ENCODE measurements around the gene RTN1. TPM values are rescaled to one million over a fixed set of nuclear protein-coding genes. Genes with fewer than 3 reads are reported as not detected.

The RTN1 gene
- total RNA-seq, 2 donors from 2014 or later, result not detected

DNA sequence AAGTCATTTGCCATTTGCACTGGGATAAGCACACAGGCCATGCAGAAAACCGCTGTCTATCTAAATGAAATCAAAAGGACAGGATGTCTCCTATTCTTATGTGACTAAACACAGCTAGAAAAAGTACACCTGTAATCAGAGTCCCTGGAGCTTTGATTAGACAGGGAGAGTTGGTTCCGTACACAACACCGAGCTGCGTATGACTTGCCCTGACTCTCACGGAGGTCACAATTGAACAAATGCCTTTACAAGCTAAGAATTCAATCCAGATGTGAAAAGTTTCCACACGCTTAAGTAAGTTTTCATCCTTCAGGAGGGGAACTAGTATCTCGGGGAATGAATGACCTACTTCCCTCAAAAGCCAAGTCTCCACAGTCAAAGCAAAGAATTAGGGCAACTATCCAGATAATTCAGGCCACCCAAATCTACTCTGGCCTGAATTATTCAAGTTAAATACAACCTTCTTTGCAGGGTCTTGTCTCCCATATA is 67.5 kb downstream of the RTN1 start:
- Mint-ChIP-seq H3K27ac (no peak overlapping the region), H3K4me3 (no peak overlapping the region), H3K4me1 (ENCODE audit: low read depth in 2 of 2) (no peaks in the 10 kb centered on the region), H3K27me3 (peaks cover 3 to 7% of the 10 kb centered on the region in 2 donors), H3K9me3 (no peaks in the 10 kb centered on the region), H3K36me3 (no peaks in the 10 kb centered on the region)
- ATAC-seq (no peak), DNase-seq (ENCODE audit: low spot score) (no peak)

DNA sequence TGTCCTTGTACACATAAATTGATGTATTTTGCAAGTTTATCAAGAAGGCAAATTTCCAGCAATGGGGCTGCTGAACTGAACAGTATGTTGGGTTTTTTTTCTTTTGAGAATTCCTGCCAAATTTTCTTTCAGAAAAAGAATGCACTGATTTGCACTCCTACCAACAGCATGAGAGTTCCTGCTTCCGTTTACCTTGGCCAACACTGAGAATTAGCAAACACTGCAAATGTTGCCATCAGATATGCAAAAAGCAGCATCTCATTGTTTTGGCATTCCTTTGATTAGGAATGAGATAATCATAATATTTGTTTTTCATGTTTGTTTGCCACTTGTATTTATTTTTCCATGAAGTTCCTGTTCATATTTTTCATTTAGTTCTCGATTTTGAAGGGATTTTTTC is 82.4 kb downstream of the RTN1 start:
- no peak overlapping the region for H3K27ac Mint-ChIP-seq
- H3K4me1 Mint-ChIP-seq (ENCODE audit: low read depth in 2 of 2), result no peaks in the 10 kb centered on the region
- no peaks in the 10 kb centered on the region for H3K36me3 Mint-ChIP-seq
- H3K9me3 Mint-ChIP-seq, result no peaks in the 10 kb centered on the region
- DNase-seq (ENCODE audit: low spot score) (no peak), ATAC-seq (no peak)
- H3K4me3 Mint-ChIP-seq, result no peak overlapping the region
- H3K27me3 Mint-ChIP-seq, result peaks cover 1 to 13% of the 10 kb centered on the region in 2 donors

DNA sequence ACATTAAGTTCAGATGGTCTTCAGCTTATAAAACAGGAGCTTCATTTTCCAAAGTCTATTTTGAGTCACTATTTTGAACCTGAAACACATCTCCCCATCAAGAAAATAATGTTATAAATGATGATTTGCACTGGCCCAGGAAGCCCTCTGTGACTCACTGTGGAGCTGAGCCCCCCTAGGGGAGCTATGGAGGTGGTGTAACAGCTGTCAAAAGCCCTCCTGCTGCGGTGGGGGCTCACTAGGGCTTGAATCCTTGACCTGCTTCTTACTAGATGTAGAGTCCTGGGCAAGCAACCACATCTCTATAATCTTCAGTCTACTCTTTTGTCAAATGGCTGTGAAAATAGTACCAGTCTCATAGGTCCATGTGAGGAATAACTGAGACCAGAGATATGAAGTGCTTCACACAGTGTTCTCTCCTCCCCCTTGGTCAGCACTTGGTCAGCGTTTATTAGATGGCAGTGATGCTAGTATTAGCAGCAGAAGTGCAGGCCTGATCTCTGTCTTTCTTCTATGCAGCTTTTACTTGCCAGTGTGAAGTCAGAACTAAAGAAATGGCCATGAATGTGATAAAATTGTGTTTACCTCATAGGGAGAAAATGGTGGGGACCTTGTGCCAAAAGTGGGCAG is 83.4 kb downstream of the RTN1 start:
- DNase-seq (ENCODE audit: low spot score) (no peak), ATAC-seq (no peak)
- H3K27ac Mint-ChIP-seq, result no peak overlapping the region
- no peak overlapping the region for H3K4me3 Mint-ChIP-seq
- H3K4me1 Mint-ChIP-seq (ENCODE audit: low read depth in 2 of 2), result no peaks in the 10 kb centered on the region
- peaks cover 6 to 13% of the 10 kb centered on the region in 2 donors for H3K27me3 Mint-ChIP-seq
- H3K36me3 Mint-ChIP-seq, result no peaks in the 10 kb centered on the region
- no peaks in the 10 kb centered on the region for H3K9me3 Mint-ChIP-seq

DNA sequence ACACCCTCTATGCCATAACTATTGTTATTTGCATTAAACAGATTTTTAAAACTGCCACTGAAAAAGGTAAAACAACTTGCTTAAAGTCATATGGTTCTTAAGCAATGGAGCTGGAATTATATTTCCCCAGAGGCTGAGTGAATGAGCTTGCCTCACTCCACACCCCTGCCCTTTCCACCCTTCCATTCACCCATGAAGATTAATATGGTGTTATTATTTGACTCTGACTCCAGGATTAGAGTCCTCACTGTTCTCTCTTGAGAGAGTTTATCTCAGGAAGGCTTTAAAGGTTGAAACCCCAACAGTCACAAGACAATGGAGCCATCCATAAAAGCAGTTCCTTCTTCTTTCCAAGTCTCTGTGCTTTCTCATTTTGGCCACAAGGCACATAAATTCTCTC is 84.9 kb downstream of the RTN1 start:
- no peak for DNase-seq (ENCODE audit: low spot score)
- Mint-ChIP-seq H3K4me3 (no peak overlapping the region), H3K4me1 (ENCODE audit: low read depth in 2 of 2) (no peaks in the 10 kb centered on the region), H3K27me3 (peaks cover under 1 to 6% of the 10 kb centered on the region in 2 donors), H3K36me3 (no peaks in the 10 kb centered on the region), H3K27ac (no peak overlapping the region), H3K9me3 (no peaks in the 10 kb centered on the region)
- no peak for ATAC-seq

DNA sequence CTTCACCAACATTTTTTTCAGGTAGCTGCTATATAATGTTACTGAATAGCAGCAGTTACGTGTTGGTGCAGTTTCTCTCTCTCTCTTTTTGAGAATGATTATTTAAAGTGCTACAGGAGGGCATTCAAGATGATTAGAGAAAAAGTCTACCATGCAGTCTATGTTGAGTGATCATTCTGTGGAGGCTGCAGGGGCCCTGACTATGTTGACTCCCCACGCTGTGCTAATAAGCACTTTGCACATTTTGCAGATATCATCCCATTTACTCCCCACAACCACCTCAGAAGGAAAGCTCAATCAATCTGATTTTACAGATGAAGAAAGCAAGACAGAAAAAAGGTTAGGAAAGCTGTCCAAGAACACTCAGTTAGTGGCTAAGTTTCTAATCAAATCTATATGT is 87.8 kb downstream of the RTN1 start:
- no peak overlapping the region for H3K27ac Mint-ChIP-seq
- DNase-seq (ENCODE audit: low spot score), result no peak
- peaks cover 10 to 11% of the 10 kb centered on the region in 2 donors for H3K27me3 Mint-ChIP-seq
- no peak overlapping the region for H3K4me3 Mint-ChIP-seq
- H3K36me3 Mint-ChIP-seq, result no peaks in the 10 kb centered on the region
- no peaks in the 10 kb centered on the region for H3K4me1 Mint-ChIP-seq (ENCODE audit: low read depth in 2 of 2)
- no peak for ATAC-seq
- peaks cover 3% of the 10 kb centered on the region for H3K9me3 Mint-ChIP-seq

DNA sequence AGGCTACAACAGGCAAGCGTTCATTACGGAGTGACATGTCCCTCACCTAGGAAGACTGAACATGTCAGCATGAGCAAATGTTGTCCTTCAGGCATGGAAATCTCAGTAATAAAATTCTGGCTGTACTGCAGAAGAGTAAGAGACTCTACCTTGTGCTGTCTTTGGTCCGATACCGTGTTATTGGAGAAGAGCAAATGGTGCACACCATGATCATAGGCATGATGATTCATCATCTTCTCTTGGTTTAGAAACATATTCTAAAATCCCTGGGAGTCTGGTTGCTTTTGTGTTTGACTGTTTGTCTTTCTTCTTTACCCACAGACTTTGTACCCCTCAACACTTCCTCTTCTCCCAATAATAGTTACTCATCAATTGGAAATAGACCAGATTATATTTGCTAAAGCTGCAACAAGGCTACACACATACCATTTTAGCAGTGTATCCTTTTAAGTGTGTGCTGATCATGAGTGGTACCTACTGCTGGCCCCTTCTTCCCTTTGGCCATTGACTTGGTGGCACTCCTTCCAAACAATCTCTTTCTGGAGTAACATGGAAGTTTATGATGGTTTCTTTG is 93.5 kb downstream of the RTN1 start:
- H3K36me3 Mint-ChIP-seq, result no peaks in the 10 kb centered on the region
- ATAC-seq (no peak), DNase-seq (ENCODE audit: low spot score) (no peak)
- H3K4me3 Mint-ChIP-seq, result no peak overlapping the region
- no peak overlapping the region for H3K27ac Mint-ChIP-seq
- H3K9me3 Mint-ChIP-seq, result peaks cover 4% of the 10 kb centered on the region
- H3K4me1 Mint-ChIP-seq (ENCODE audit: low read depth in 2 of 2), result no peaks in the 10 kb centered on the region
- H3K27me3 Mint-ChIP-seq, result peaks cover 6 to 10% of the 10 kb centered on the region in 2 donors

DNA sequence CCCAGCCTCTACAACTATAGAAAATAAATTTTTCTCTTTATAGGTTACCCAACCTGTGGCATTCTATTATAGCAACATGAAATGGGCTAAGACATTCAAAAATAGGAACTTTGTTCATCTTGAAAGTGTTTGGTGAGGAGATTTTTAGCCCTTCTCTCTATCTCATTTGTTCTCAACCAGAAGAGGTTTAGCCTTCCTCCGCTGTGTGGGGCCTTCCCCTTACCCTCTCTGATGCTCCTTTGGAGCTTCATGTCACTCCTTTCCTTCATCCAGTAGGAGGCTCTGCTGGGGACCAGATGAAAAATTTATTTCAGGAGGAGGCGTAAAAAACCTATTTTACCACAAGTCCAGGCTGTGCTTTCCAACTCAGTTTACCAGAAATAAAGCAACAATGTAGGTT is 94.1 kb downstream of the RTN1 start:
- no peak overlapping the region for H3K27ac Mint-ChIP-seq
- H3K4me1 Mint-ChIP-seq (ENCODE audit: low read depth in 2 of 2), result no peaks in the 10 kb centered on the region
- no peak for DNase-seq (ENCODE audit: low spot score)
- ATAC-seq, result no peak
- H3K4me3 Mint-ChIP-seq, result no peak overlapping the region
- peaks cover 6 to 10% of the 10 kb centered on the region in 2 donors for H3K27me3 Mint-ChIP-seq
- no peaks in the 10 kb centered on the region for H3K36me3 Mint-ChIP-seq
- H3K9me3 Mint-ChIP-seq, result peaks cover 4% of the 10 kb centered on the region

DNA sequence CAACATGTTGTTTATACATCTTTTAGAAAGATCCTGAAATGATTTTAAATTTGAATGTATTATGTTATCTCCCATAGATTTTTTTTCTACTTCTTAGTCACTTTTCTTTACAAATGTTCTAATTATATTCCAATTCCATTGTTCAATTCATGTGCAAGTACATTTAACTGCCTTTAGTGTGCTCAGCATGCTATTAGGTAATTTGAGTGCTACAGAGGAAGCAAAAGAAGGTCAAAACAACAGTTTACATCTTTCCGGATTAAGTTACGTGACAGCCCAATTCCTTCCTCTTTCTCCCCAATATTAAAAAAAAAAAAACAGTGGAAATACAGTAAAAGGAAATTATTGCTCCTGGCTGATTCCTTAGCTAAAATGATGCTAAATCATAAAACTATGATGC is 98.3 kb downstream of the RTN1 start:
- Mint-ChIP-seq H3K36me3 (no peaks in the 10 kb centered on the region), H3K4me1 (ENCODE audit: low read depth in 2 of 2) (no peaks in the 10 kb centered on the region), H3K27me3 (no peaks in the 10 kb centered on the region), H3K9me3 (no peaks in the 10 kb centered on the region), H3K27ac (no peak overlapping the region), H3K4me3 (no peak overlapping the region)
- no peak for DNase-seq (ENCODE audit: low spot score)
- no peak for ATAC-seq

DNA sequence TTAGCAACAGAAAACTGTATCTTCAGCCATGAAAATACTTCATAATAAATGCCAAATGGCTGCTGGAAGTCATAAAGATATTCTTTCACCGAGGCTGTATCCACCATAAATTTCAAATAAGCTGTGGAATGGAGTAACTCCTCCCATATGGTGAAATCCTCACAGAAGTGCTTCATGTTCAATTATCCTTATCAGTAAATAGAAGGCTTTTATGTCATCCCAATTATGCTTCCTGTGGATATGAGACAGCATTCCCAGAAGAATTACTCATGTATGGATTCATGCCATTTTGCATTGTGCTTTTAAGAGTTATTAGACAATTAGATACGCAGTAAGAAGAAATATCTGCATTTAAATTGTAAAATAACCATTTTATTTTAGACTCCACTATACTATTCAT is 99.0 kb downstream of the RTN1 start:
- Mint-ChIP-seq H3K9me3 (no peaks in the 10 kb centered on the region), H3K4me3 (no peak overlapping the region), H3K27me3 (no peaks in the 10 kb centered on the region), H3K36me3 (no peaks in the 10 kb centered on the region), H3K4me1 (ENCODE audit: low read depth in 2 of 2) (no peaks in the 10 kb centered on the region), H3K27ac (no peak overlapping the region)
- no peak for ATAC-seq
- DNase-seq (ENCODE audit: low spot score), result no peak

DNA sequence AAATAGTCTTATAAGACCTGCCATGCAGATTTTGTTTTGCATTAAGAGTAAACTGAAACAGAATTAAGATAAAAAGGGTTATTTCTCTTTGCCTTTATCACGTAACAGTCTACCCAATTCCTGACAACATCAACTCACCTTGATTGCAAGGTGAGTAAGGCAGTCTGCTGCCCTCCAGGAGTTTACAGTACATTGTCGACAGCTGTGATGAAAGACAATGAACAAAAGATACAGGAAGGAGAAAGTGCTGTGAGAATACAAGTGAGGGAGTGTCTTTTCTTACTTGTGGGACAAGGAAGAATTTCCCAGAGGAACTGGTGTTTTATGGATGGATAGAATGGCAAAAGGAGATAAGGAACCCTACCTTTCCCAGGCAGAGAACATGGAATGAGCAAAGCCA is 101.0 kb downstream of the RTN1 start:
- Mint-ChIP-seq H3K36me3 (no peaks in the 10 kb centered on the region), H3K4me3 (no peak overlapping the region), H3K27ac (no peak overlapping the region), H3K4me1 (ENCODE audit: low read depth in 2 of 2) (no peaks in the 10 kb centered on the region), H3K27me3 (no peaks in the 10 kb centered on the region), H3K9me3 (no peaks in the 10 kb centered on the region)
- ATAC-seq (no peak), DNase-seq (ENCODE audit: low spot score) (no peak)

DNA sequence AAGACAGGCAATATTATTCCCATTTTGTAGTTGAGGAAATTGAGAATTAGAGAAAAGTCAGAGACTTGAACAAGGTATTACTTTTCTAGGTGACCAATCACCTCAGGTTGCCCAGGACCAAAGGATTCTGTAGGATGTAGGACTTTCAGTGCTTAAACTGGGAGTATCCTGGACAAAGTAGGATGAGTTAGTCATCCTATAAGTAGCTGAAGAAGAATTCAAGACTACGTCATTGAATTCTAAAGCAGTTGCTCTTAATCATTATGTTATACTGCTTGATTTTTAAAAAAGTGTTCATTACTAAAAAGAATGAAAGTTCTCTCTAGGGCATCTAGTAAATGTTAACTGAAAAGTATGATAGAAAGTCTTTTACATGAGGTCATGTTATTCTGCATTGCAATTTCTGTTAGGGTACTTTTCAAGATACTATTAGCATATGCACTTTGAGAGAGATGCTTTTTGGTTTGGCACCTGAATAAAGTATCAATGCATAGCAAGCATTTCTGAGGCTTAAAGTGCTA is 101.7 kb downstream of the RTN1 start:
- H3K27me3 Mint-ChIP-seq, result no peaks in the 10 kb centered on the region

DNA sequence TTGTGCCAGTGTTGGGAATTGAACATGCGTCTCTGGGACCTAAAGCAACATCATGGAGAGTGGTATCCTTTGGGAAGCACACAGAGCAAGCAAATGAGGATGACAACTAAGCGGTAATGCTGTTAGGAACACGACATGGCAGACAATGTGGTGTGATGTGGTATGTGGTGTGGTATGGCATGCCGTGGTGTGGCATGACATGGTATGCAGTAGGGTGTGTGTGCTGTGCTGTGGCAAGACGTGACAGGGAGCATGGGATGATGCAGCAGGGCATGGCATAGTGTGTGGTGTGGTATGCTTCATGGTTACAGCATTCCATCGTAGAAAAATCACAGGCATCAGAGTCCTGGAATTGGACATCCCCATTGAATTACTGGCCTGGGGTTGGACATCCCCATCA is 108.7 kb downstream of the RTN1 start:
- ATAC-seq (peak in 1 of 2 donors; percentile 59), DNase-seq (ENCODE audit: low spot score) (no peak)
- Mint-ChIP-seq H3K4me1 (ENCODE audit: low read depth in 2 of 2) (no peaks in the 10 kb centered on the region), H3K27ac (no peak overlapping the region), H3K9me3 (no peaks in the 10 kb centered on the region), H3K36me3 (no peaks in the 10 kb centered on the region), H3K4me3 (no peak overlapping the region), H3K27me3 (peaks cover 0 to 8% of the 10 kb centered on the region in 2 donors)

More for the DNA sequence above, 101.7 kb downstream of the RTN1 start:
- H3K36me3 Mint-ChIP-seq, result no peaks in the 10 kb centered on the region
- no peak for ATAC-seq
- DNase-seq (ENCODE audit: low spot score), result no peak
- no peaks in the 10 kb centered on the region for H3K4me1 Mint-ChIP-seq (ENCODE audit: low read depth in 2 of 2)
- no peaks in the 10 kb centered on the region for H3K9me3 Mint-ChIP-seq
- no peak overlapping the region for H3K4me3 Mint-ChIP-seq
- H3K27ac Mint-ChIP-seq, result no peak overlapping the region

DNA sequence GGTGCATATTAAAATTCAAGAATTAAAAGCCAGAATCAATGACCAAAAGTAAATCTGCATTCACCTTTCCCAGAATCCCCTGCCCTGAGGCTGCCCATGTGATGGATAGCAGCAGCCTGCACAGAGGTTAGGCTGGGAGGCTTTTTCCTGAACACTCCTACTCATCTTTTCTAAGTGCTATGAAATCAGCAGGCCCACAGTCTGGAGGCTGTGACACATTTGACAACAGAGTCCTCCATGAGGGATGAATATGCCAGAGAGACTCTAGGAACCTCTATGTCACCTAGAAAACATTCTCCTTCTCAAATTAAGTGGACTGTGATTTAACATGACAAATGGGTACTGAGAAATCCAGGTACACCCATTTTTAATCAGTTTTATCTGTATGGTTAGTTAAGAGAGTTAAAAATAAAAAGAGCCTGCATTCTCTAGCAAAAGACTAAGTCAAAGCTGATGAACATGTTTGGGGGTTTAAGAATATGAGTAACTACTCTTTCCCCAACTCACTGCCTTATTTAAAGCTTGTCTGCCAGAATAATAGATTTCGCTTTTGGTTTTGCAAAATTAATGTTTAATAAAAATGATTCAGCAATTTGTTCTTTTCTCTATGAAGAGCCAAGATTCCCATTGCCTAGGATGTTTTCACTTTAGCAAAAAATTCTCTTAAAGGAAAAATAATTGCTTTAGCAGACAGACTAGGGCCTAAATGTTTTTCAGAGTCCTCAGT is 115.0 kb downstream of the RTN1 start:
- no peaks in the 10 kb centered on the region for H3K36me3 Mint-ChIP-seq
- peaks cover 0 to 8% of the 10 kb centered on the region in 2 donors for H3K27me3 Mint-ChIP-seq
- H3K27ac Mint-ChIP-seq, result no peak overlapping the region
- ATAC-seq (no peak), DNase-seq (ENCODE audit: low spot score) (no peak)
- H3K4me3 Mint-ChIP-seq, result no peak overlapping the region
- no peaks in the 10 kb centered on the region for H3K4me1 Mint-ChIP-seq (ENCODE audit: low read depth in 2 of 2)
- peaks cover 3% of the 10 kb centered on the region for H3K9me3 Mint-ChIP-seq

DNA sequence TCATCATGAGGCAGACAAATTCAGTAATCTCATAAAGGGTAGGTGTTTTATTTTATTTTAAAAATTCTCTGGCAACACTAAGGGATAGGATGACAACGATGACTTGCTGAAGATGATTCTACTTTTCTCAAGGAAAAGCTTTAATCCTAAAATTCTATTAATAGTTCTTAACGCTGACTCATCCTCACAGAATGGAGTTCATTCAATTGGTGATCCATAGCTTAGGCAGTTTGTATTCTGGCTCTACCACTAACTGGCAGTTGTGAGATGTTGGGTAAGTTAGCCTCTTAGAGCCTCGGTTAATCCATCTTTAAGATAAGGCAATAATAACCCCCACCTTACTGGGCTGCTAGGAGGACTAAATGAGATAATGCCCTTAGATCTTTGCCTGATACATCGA is 116.3 kb downstream of the RTN1 start:
- Mint-ChIP-seq H3K27ac (no peak overlapping the region), H3K27me3 (peaks cover 0 to 4% of the 10 kb centered on the region in 2 donors), H3K4me3 (no peak overlapping the region), H3K36me3 (no peaks in the 10 kb centered on the region), H3K4me1 (ENCODE audit: low read depth in 2 of 2) (no peaks in the 10 kb centered on the region), H3K9me3 (peaks cover 3% of the 10 kb centered on the region)
- ATAC-seq (no peak), DNase-seq (ENCODE audit: low spot score) (no peak)

Measured in natural killer cell treated with Interleukin-12 subunit alpha and Interleukin-12 subunit beta and Interleukin-15 and Interleukin-18, amount 100 ng/mL, for 72 hours (primary cell).